HG02970 (cell line): Measurements from ENCODE around the gene KLHL4.
"Not testable (repeated sequence)": the region's sequence is repeated elsewhere in the genome, so short reads cannot be mapped to it uniquely, and the experiment has no call there.

ENCODE experiments used
- ATAC-seq: cut with Tn5 transposase; IDR thresholded peaks from one replicate; pipeline ENCODE4 v1.9.1; 2021; ENCODE audit warnings: mild to moderate bottlenecking, moderate library complexity, moderate number of reproducible peaks; ENCODE audit not compliant: unreplicated experiment, low FRiP score

Gene KLHL4, protein sequence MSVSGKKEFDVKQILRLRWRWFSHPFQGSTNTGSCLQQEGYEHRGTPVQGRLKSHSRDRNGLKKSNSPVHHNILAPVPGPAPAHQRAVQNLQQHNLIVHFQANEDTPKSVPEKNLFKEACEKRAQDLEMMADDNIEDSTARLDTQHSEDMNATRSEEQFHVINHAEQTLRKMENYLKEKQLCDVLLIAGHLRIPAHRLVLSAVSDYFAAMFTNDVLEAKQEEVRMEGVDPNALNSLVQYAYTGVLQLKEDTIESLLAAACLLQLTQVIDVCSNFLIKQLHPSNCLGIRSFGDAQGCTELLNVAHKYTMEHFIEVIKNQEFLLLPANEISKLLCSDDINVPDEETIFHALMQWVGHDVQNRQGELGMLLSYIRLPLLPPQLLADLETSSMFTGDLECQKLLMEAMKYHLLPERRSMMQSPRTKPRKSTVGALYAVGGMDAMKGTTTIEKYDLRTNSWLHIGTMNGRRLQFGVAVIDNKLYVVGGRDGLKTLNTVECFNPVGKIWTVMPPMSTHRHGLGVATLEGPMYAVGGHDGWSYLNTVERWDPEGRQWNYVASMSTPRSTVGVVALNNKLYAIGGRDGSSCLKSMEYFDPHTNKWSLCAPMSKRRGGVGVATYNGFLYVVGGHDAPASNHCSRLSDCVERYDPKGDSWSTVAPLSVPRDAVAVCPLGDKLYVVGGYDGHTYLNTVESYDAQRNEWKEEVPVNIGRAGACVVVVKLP

DNA sequence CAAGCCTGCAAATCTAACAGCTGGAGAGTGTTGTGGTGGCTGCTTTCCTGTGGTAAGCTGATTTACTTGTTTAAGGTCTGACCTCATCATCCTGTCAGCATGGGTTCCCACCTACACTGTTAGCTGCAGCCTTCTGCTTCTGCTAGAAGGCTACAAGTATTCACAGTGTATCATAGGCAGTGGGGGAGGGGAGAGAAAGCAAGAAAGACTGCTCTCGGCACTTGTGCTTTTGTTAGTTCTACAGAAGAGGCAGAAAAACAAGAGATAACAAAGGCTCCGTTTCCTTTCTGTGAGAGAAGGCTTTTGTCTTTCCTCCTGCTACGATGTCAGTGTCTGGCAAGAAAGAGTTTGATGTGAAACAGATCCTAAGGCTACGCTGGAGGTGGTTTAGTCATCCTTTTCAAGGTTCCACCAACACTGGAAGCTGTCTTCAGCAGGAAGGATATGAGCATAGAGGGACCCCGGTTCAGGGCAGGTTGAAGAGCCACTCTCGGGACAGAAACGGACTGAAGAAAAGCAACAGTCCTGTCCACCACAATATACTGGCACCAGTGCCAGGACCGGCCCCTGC, at the start of gene KLHL4:
KLHL4 (plus strand) TSS at position 232 of the 571 bp plus-strand sequence; CDS start at position 324, 92 bp downstream.
- ATAC-seq = no peak

DNA sequence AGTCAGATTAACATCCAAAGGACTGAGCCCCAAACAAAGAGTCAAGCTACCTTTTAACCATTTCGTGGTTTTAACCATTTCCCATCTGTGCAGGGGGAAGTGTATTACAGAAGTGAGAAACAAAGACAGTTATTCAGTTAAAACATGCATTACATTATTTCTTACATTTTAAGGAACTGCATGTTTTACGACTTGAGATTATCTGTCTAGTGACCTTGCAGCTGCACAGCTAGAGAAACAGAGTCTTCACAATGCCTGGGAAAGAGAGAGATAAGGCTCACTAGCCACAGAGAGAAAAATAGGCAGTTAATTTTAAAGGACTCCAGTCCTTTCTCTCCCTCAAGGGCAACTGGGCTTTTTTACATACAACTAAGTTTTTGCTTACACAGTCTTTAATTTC, 48.7 kb upstream of the KLHL4 start:
- ATAC-seq = no peak

DNA sequence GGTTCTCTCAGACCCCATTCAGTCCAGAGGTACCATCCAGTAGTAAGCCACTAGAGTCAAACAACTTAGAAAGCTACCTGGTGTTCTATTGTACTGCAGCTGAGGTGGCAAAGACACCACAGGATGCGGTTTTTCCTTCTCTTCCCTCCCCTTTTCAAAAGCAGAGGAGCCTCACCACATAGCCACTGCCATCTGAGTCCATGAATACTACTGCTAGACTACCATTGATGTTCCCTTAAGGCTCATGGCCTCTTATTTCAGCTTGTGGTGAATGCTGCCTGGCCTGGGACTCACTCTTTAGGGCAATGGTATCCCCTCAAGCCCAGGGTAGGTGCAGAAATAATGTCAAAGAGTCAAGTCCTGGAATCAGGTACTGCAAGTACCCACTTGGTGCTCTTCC, 41.8 kb upstream of the KLHL4 start:
- ATAC-seq = no peak

DNA sequence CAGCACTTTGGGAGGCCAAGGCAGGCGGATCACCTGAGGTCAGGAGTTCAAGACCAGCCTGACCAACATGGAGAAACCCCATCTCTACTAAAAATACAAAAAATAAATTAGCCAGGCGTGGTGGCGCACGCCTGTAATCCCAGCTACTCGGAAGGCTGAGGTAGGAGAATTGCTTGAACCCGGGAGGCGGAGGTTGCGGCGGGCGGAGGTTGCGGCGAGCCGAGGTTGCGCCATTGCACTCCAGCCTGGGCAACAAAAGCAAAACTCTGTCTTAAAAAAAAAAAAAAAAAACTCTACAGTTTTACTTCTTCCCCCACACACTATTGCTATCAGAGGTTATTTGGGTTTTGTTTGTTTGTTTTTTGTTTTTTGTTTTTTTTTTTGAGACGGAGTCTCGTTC, 38.9 kb upstream of the KLHL4 start:
- not testable (repeated sequence) for ATAC-seq

DNA sequence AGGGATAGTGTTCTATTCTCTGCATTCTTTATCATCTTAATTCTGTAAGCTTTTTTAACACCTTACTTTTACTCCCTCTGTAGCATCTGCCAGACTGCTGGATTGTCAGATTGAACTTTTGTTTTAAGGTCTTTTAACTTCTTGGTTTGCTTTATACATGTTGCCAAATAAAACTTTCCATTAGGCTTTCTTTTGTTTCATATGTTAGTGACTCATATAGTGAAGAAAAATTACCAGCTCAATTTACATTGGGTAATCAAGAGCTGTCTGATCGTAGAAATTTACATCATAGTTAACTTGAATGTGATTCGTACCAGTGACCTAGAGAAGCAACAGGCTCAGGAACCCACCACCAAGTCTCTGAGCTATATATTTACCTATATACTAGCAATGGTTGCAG, 28.5 kb upstream of the KLHL4 start:
- ATAC-seq = no peak

DNA sequence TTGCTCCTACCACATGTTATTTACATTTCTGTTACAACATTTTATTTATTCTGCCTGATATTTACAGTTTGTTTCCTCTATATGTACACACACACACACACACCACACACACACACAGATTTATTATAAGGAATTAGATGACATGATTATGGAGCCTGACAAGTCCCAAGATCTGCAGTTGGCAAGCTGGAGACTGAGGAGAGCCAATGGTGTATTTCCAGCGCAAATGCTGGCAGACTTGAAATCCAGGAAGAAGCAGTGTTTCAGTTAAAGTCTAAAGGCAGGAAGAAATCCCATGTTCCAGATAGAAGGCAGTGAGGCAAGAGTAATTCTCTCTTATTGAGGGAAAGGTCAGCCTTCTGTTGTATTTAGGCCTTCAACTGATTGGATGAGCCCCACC, 1.8 kb upstream of the KLHL4 start:
- ATAC-seq = no peak

DNA sequence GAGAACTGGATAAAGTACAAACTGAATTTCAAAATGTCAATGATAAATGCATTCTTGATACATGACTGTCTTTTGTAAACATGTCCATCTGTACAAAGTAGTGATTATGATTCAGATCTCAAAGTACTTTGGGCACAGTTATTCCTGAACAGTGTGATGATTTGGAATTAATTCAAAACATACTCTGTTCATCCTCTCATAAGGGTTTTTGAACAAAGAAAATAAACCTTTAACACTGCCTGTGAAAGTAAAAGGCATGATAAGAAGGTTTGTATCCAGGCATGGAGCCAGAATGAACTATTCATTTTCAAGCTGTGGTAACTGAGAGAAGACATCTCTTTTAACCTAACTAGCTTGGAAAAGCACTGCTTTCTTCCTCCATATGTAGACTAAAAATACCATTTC, 883 bp upstream of the KLHL4 start:
- ATAC-seq = no peak

DNA sequence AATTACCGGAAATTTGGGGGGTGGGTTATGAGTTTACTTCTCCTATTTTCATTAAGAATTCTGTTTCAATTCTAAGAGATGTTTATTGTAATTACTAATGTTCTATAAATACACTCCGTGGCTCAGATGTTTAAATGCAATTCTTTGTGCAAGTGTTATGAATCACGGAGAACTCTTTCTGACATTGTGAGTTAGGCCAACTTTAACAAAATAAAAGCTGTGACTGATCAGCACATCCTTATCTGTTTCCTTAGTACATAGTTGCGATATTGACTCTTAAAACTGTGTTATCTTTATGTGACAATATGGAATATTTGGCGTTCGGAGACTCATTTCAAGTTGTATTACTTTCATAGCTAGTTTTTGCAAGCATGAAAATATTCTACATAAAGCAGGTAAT, 902 bp downstream of the KLHL4 start:
- ATAC-seq = no peak

DNA sequence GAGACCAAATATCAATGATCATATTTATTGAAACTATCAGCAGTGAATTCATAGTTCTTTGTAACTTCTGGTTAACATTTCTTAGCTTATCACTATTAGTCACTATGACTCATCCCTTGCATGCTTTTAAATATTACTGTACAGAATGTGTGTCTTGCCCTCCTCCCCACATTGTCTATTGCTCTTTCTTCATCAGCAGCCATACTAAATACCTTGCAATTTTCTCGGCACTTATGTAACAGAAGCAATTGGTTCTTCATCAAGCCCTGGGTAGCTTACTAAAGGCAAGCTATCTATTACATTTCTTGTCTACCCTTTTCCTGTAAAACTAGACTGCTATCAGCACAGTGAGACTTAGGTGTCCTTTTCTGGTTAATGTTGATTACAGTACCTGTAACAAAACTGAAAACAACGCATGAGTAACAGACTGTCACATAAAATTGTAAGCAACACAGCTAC, 8.2 kb downstream of the KLHL4 start:
- ATAC-seq = no peak

DNA sequence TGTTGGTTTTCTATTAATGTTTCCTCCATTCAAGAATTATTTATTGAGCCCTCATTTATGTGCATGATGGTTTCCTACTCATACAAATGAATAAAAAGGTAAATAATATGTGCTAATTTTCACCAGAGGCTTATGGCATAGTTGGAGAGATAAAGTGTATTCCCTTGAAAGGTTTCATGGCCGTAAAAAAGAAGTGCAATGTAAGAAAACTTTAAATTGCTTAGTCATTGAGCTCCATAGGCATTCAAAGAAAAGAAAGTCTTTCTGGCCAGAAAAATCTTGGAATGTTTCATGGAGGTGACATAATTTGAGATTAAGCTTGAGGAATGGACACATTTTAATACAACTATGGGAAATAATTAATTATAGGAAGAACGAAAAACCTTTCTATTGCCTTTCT, 8.7 kb downstream of the KLHL4 start:
- no peak for ATAC-seq

DNA sequence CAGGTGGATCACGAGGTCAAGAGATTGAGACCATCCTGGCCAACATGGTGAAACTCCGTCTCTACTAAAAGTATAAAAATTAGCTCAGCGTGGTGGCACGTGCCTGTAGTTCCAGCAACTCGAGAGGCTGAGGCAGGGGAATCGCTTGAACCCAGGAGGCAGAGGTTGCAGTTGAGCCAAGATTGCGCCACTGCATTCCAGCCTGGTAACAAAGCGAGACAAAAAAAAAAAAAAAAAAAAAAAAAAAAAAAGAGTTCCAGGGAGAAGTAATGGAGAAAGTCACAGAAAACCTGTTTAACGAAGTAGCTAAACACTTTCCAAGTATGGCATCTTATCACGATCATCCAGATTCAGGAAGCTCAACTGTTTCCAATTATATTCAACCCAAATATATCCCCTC, 10.9 kb downstream of the KLHL4 start:
- no peak for ATAC-seq

DNA sequence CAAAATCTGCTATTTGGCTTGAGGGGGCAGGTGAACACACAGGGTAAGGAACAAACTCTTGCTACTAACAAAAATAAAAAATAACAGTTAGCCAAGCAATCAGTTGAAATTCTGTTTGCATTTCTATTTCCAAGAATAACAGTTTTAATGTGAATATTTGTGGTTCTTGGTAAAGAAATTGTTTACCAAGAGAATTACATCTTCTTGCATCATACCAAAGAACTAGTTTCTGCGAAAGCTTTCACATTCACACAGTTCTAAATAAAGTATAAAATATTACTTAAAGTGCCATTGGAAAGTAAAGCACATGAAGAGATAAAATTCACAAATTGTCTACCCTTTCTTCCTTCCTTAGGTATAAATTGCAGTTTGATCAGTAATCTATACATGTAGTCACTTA, 54.4 kb downstream of the KLHL4 start:
- ATAC-seq = no peak

DNA sequence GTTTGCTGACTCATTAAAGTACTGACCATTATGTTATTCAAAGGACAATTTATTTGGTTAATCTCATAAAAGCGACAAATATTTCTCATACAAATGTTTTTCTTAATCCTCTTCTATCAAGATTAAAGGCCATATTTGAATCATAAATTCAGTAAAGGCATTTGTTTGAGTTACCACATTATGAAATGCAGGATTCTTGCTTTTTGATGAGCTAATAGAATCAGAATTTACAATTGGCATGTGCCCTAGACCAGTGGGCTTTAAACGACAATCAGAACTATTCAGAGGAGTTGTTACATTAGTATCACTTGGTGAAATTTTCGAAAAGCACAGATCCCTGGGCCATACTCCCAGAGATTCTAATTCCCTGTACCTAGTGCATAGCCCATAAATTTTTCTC, 55.3 kb downstream of the KLHL4 start:
- ATAC-seq = no peak

DNA sequence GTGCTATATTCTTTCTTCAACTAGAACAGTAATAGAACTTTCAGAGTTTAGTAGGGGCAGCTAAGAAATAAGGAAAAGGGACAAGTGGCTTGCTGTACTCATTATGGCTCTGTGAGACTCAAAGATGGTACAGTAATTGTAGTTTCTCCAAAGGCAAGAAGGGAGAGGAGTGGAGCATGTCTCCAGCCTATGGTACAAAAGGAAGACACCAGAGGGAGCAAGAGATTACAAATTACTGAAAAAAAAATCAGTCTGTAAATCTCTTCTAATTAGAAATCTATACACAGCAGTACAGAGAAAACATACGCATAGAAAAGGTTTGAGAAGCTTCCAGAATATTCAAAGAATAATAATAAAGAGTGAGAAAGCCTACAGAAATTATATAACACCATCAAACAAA, 61.4 kb downstream of the KLHL4 start:
- ATAC-seq = no peak

DNA sequence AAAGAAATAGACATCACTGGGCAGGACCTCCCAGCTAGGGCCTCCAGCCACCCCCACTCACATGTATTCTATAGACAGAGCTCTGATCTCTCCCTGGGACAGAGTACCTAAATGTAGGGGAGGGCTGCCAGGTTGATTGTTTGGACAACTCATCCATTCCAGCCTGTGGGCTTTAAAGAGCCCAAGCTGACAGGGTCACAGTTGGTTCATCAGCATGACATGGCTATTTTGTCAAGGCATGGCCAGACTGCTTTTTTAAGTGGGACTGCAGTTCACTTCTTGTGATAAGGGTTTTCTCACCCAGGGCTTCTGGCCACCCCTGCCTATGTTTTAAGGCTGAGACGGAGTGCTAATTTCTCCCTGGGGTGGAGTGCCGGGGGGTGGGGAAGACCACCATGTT, 63.3 kb downstream of the KLHL4 start:
- no peak for ATAC-seq

DNA sequence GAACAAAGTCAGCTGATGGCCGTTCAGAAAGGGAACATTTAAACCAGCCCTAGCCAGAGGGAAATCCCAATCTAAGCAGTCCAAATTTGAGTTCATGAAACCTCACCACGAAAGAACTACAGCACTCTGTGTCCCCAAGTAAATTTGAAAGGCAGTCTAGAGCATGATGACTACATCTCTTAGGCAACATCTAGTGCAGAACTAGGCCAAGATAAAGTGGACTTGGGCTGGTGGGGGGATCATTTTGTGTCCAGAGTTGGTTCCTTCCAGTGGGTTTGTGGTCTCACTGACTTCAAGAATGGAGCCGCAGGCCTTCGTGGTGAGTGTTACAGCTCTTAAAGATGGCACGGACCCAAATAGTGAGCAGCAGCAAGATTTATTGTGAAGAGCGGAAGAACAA, 64.9 kb downstream of the KLHL4 start:
- ATAC-seq = no peak

DNA sequence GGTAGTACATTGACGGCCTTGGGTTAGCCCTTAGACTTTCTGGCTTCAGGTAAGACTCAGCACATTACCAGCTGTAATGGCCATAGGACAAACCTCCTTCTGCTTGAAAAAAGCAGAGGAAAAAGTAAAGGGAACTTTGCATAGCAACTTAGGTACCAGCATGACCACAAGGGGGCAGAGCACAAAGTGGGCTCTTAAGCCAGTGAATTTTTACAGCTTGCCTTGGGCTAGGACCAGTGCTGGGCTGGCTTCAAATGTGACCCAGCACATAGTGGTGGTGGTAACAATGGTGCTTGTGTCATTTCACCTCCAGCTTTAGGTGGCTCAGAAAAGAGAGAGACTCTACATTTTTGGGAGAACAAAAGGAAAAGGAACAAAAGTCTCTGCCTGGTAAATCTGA, 66.1 kb downstream of the KLHL4 start:
- ATAC-seq = no peak

DNA sequence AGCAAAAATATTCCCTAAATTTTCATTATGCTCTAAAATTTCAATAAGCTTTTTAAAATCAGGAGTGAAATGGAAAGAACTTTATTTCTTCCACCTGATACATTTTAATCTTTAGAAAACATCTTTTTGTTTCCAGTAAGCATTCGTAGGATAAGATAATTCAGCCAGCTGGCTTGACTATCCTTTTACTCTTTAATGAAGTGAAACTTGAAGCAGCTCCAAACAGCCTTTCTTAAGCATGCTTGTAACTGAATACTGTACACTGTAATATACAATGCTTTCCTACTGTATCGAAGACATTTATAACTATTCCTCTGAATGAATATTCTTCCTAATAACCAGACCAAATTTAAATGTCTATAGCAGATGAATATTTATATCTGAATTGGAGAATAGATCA, 98.8 kb downstream of the KLHL4 start:
- no peak for ATAC-seq

DNA sequence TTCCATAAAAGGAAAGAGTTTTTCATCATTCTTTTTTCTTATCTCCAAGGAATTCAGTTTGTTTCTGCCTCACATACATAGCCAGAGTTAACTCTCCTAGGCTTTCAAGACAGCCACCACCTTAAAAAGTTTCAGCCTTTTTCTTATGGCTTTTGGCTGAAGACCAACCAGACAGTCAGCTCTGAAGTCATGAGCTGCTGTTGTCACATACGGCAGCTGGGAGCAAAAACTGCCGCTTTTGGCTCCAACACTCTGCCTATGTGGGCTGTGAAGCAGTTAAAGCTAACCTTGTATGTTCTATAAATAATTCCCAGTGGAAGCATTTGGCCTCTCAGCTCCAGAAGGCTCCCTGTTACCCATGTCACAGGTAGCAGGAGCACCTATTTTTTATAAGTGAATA, 104.1 kb downstream of the KLHL4 start:
- no peak for ATAC-seq

DNA sequence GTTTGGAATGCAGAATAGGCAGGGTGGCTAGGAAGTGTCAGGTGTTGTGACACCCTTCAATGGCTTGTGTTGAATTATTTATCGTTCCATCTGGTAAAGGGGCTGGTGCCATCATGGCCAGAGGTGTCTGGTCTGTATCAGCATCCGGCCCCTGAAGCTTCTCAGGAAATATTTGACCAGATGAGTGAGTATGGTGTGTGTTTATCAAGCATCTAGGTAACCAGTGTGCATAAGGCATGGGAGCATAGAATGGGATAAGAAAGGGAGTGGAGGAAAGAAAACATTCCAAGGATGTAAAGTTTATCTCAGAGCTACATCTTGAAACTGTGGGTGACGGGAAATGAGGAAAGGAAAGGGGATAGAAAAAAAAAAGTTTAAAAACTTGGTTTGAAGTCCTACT, 109.4 kb downstream of the KLHL4 start:
- ATAC-seq = no peak

DNA sequence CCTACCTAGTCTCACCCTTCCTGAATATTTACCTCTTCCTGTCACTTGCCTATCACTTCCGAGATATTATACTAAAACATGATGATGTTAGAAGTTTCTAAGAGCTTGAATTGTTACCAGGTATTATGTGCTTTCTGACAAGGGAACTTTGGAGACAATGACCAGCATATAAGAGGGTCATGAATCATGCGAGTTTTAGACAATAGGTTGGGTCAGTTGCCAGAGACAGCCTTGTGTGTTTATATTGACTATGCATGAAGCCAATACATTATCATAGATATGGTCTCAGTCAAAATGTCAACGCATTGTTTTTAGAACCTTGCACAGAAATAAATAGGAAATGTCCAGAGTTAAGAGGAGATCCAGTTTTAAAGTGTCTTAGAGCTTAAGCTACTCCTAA, 116.8 kb downstream of the KLHL4 start:
- no peak for ATAC-seq

DNA sequence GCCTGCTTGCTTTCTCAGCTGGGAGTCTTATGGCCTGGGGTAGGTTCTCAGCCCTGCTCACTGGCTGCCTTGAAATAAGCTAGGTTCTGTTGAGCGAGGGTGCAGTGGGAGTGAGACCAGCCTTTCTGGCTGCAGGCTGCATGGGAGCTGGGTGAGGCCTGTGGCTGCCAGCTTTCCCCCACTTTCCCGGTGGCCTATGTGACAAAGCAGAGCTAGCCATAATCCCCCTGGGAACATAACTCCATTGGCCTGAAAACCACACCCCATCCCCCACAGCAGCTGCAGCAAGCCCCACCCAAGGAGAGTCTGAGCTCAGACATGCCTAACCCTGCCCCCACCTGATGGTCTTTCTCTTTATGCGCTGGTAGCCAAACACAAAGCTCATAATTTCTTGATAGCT, 118.9 kb downstream of the KLHL4 start:
- no peak for ATAC-seq
